PC-3 (cell line): ENCODE results near the gene HIGD1B. TPM values are rescaled to one million over a fixed set of nuclear protein-coding genes. Genes with fewer than 3 reads are reported as not detected.

ENCODE experiments used
- ATAC-seq: fragments of 200-7000 bp; cut with Tn5 transposase; 2 replicates; pipeline ENCODE4 v1.9.1; 2020; ENCODE audit warnings: mild to moderate bottlenecking, moderate library complexity
- BruUV-seq: library from RNA; stranded (reverse); fragments of 400-500 nt; replicated peaks from 2 replicates; lab custom pipeline; 2021; lab: Mats Ljungman, UMichigan
- CTCF ChIA-PET: fragments of 300-600 bp; sonication (Branson Sonifier 250); formaldehyde crosslinking; loops from one replicate; lab custom pipeline; 2022; ENCODE audit warnings: antibody characterized with exemption; lab: Charles Lee
- POLR2A ChIA-PET: fragments of 300-600 bp; sonication (Branson Sonifier 250); formaldehyde crosslinking; loops from one replicate; lab custom pipeline; 2022; ENCODE audit warnings: antibody characterized with exemption; ENCODE audit not compliant: unreplicated experiment; lab: Charles Lee
- DNase-seq: peaks from one replicate; pipeline ENCODE4 v3.0.0-alpha.2; 2015
- H2AFZ ChIP-seq: fragments of 300-600 bp; sonication (generic); 2 replicates; pipeline ENCODE4 v1.6.0; 2016; ENCODE audit warnings: antibody characterized with exemption, low read length
- H3F3A ChIP-seq: fragments of 300-600 bp; sonication (generic); one replicate; pipeline ENCODE4 v1.6.0; 2017; ENCODE audit warnings: antibody characterized with exemption, low read length, control low read depth, mild to moderate bottlenecking; ENCODE audit not compliant: unreplicated experiment
- H3K27ac ChIP-seq: fragments of 300-600 bp; sonication (generic); 2 replicates; pipeline ENCODE4 v1.5.1; 2016; ENCODE audit warnings: mild to moderate bottlenecking, low read length
- H3K27me3 ChIP-seq: fragments of 300-600 bp; sonication (generic); 2 replicates; pipeline ENCODE4 v1.6.1; 2016; ENCODE audit warnings: low read length, mixed read lengths
- H3K36me3 ChIP-seq: fragments of 300-600 bp; sonication (generic); 2 replicates; pipeline ENCODE4 v1.6.1; 2016; ENCODE audit warnings: low read depth, mixed run types, low read length, mixed read lengths
- H3K4me1 ChIP-seq: fragments of 300-600 bp; sonication (generic); 2 replicates; pipeline ENCODE4 v1.5.1; 2016; ENCODE audit warnings: low read length; ENCODE audit not compliant: insufficient read depth
- H3K4me2 ChIP-seq: fragments of 300-600 bp; sonication (generic); 2 replicates; pipeline ENCODE4 v1.6.0; 2016; ENCODE audit warnings: low read length
- H3K4me3 ChIP-seq: fragments of 300-600 bp; sonication (generic); 2 replicates; pipeline ENCODE4 v1.5.1; 2016; ENCODE audit warnings: mild to moderate bottlenecking, low read length, mixed read lengths
- H3K79me2 ChIP-seq: fragments of 300-600 bp; sonication (generic); 2 replicates; pipeline ENCODE4 v1.6.1; 2017; ENCODE audit warnings: low read length, mixed read lengths
- H3K9ac ChIP-seq: fragments of 300-600 bp; sonication (generic); 2 replicates; pipeline ENCODE4 v1.6.0; 2016; ENCODE audit warnings: mild to moderate bottlenecking, low read length
- H3K9me2 ChIP-seq: fragments of 300-600 bp; sonication (generic); replicated peaks from 2 replicates; pipeline ENCODE4 v1.6.1; 2016; ENCODE audit warnings: mixed run types, low read length, mixed read lengths
- H3K9me3 ChIP-seq: fragments of 300-600 bp; sonication (generic); 2 replicates; pipeline ENCODE4 v1.6.1; 2016; ENCODE audit warnings: low read length, mixed read lengths
- H4K20me1 ChIP-seq: fragments of 300-600 bp; sonication (generic); 2 replicates; pipeline ENCODE4 v1.6.1; 2016; ENCODE audit warnings: low read length, mixed read lengths
- EZH2 ChIP-seq: fragments of 300-600 bp; sonication (generic); IDR thresholded peaks from one replicate; pipeline ENCODE4 v1.6.1; 2017; ENCODE audit warnings: antibody characterized with exemption, mild to moderate bottlenecking, low read length; ENCODE audit not compliant: unreplicated experiment
- EZH2phosphoT487 ChIP-seq: fragments of 300-600 bp; sonication (generic); IDR thresholded peaks from 2 replicates; pipeline ENCODE4 v1.6.1; 2018; ENCODE audit warnings: mild to moderate bottlenecking, antibody characterized with exemption, low read length, borderline replicate concordance
- intact Hi-C: fragments of 100-400 bp; cut with micrococcal nuclease; formaldehyde crosslinking; loops from 2 replicates; pipeline ENCODE4 v1.9.0; 2023
- total RNA-seq: library from RNA; depleted of rRNA; stranded (reverse); fragments of >200 nt; gene quantifications from 2 replicates; pipeline ENCODE4 v1.2.3, GENCODE V29; 2014
- TF ChIP-seq, protein P1 (sequence below): fragments of 300-600 bp; sonication (generic); conservative IDR thresholded peaks from 2 replicates; pipeline ENCODE4 v1.5.1; 2017; ENCODE audit warnings: antibody characterized with exemption, low read depth, mild to moderate bottlenecking, low read length

HIGD1B gene
- total RNA-seq, 1 experiment from 2014 or later: not detected

GRCh38 chr17:44877121-44877520 lies 29.4 kb downstream of the HIGD1B start:
- no peaks in the 10 kb centered on the region for H3K9me2 ChIP-seq
- peaks cover 71% of the 10 kb centered on the region for H3K36me3 ChIP-seq
- H3K4me3 ChIP-seq: no peak overlapping the region
- no peaks in the 10 kb centered on the region for H3K27me3 ChIP-seq
- peaks cover 3% of the 10 kb centered on the region for H3F3A ChIP-seq
- CTCF ChIA-PET: no interaction called here
- H3K27ac ChIP-seq: no peak overlapping the region
- ATAC-seq (no peak), DNase-seq (no peak)
- no peaks in the 10 kb centered on the region for H4K20me1 ChIP-seq
- H3K4me2 ChIP-seq: no peak overlapping the region
- H2AFZ ChIP-seq: no peak overlapping the region
- TF ChIP-seq, protein P1, sequence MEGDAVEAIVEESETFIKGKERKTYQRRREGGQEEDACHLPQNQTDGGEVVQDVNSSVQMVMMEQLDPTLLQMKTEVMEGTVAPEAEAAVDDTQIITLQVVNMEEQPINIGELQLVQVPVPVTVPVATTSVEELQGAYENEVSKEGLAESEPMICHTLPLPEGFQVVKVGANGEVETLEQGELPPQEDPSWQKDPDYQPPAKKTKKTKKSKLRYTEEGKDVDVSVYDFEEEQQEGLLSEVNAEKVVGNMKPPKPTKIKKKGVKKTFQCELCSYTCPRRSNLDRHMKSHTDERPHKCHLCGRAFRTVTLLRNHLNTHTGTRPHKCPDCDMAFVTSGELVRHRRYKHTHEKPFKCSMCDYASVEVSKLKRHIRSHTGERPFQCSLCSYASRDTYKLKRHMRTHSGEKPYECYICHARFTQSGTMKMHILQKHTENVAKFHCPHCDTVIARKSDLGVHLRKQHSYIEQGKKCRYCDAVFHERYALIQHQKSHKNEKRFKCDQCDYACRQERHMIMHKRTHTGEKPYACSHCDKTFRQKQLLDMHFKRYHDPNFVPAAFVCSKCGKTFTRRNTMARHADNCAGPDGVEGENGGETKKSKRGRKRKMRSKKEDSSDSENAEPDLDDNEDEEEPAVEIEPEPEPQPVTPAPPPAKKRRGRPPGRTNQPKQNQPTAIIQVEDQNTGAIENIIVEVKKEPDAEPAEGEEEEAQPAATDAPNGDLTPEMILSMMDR: no peak
- no peak for TF ChIP-seq EZH2phosphoT487
- TF ChIP-seq EZH2: no peak
- POLR2A ChIA-PET: interaction anchor here (0.7 kb wide), 1 partner anchor 215 kb away, joined by 9 read pairs; no protein-coding TSS in a partner anchor
- H3K79me2 ChIP-seq: no peaks in the 10 kb centered on the region
- intact Hi-C loops: no loop called here
- H3K4me1 ChIP-seq: peaks cover 12% of the 10 kb centered on the region; the same call in 1 of the 2 replicates
- no peaks in the 10 kb centered on the region for H3K9me3 ChIP-seq
- no peak overlapping the region for H3K9ac ChIP-seq
- BruUV-seq: no TSS peak

- H2AFZ ChIP-seq: no peak overlapping the region
- H3K27ac ChIP-seq: no peak overlapping the region
- no peaks in the 10 kb centered on the region for H3K4me1 ChIP-seq
- no TSS peak for BruUV-seq
- POLR2A ChIA-PET: interaction anchor here (0.5 kb wide), 1 partner anchor 14 kb away, joined by 10 read pairs; no protein-coding TSS in a partner anchor
- no peaks in the 10 kb centered on the region for H3K79me2 ChIP-seq
- no peaks in the 10 kb centered on the region for H4K20me1 ChIP-seq
- no peak overlapping the region for H3K4me2 ChIP-seq
- peaks cover 71% of the 10 kb centered on the region for H3K36me3 ChIP-seq
- ATAC-seq: peak; percentile 62
- TF ChIP-seq EZH2: no peak
- TF ChIP-seq EZH2phosphoT487: no peak
- TF ChIP-seq, protein P1: peak; percentile 87
- H3F3A ChIP-seq: no peaks in the 10 kb centered on the region
- intact Hi-C loops: loop anchor here (1.0 kb wide), 1 partner anchor 103 kb away; no protein-coding TSS in a partner anchor
- DNase-seq: peak; percentile 65
- H3K9me2 ChIP-seq: no peaks in the 10 kb centered on the region
- no peaks in the 10 kb centered on the region for H3K9me3 ChIP-seq
- H3K4me3 ChIP-seq: no peak overlapping the region
- H3K27me3 ChIP-seq: no peaks in the 10 kb centered on the region
- CTCF ChIA-PET: interaction anchor here (0.5 to 2.5 kb wide), 5 partner anchors 12 to 167 kb away, joined by 3 to 13 read pairs (median 5); no protein-coding TSS in a partner anchor
- no peak overlapping the region for H3K9ac ChIP-seq
Measured at GRCh38 chr17:44878627-44879221, 31.0 kb downstream of the HIGD1B start.

DNA sequence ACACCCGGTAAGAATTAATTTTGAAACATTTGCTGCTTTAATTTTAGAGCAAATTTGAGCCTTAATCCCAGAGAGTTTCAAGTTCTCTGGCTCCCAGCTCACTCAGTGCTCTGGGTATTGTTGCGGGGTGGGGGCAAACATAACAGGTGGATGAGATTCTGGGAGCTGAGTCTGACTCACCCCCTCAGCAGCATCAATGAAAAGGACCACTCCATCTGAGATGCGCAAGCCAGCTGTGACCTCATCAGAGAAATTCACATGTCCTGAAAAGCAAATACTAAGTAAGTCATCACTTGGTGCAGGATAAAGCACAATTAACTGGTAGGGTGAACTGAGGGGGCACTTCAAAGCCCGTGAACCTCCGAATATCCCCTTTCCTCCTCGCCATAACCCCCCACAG lies 31.7 kb downstream of the HIGD1B start:
- H2AFZ ChIP-seq: no peak overlapping the region
- no peaks in the 10 kb centered on the region for H3K9me2 ChIP-seq
- H3K27me3 ChIP-seq: no peaks in the 10 kb centered on the region
- BruUV-seq: no TSS peak
- DNase-seq: no peak
- TF ChIP-seq, protein P1: no peak
- TF ChIP-seq EZH2 (no peak), EZH2phosphoT487 (no peak)
- no peaks in the 10 kb centered on the region for H3K79me2 ChIP-seq
- H3K4me1 ChIP-seq: no peaks in the 10 kb centered on the region
- ChIA-PET POLR2A (interaction anchor here (0.6 kb wide), 1 partner anchor 158 kb away, joined by 5 read pairs; no protein-coding TSS in a partner anchor), CTCF (interaction anchor here (0.5 to 2.5 kb wide), 3 partner anchors 100 to 167 kb away, joined by 3 to 13 read pairs (median 13); no protein-coding TSS in a partner anchor)
- no peak overlapping the region for H3K4me2 ChIP-seq
- no peaks in the 10 kb centered on the region for H3F3A ChIP-seq
- peaks cover 69% of the 10 kb centered on the region for H3K36me3 ChIP-seq
- intact Hi-C loops: no loop called here
- ATAC-seq: no peak
- no peak overlapping the region for H3K27ac ChIP-seq
- no peak overlapping the region for H3K9ac ChIP-seq
- H4K20me1 ChIP-seq: no peaks in the 10 kb centered on the region
- H3K4me3 ChIP-seq: no peak overlapping the region
- no peaks in the 10 kb centered on the region for H3K9me3 ChIP-seq
